Neural crest cell (in vitro differentiated cells): Measurements from ENCODE around the gene CYP19A1. TPM values are rescaled to one million over a fixed set of nuclear protein-coding genes. Genes with fewer than 3 reads are reported as not detected.
"Not testable (repeated sequence)": the region's sequence is repeated elsewhere in the genome, so short reads cannot be mapped to it uniquely, and the experiment has no call there.

ENCODE experiments used
- DNase-seq: peaks from one replicate; pipeline ENCODE4 v3.0.0; 2021; ENCODE audit warnings: low read depth, mixed read lengths, low spot score
- H3K27ac Mint-ChIP-seq: one replicate; pipeline ENCODE4 v1.8.0; 2021; ENCODE audit warnings: mild to moderate bottlenecking, mixed read lengths; ENCODE audit not compliant: unreplicated experiment
- H3K27me3 Mint-ChIP-seq: 2 replicates; pipeline ENCODE4 v1.8.0; 2021; ENCODE audit warnings: low read depth, mild to moderate bottlenecking, mixed read lengths
- H3K36me3 Mint-ChIP-seq: 2 replicates; pipeline ENCODE4 v1.8.0; 2021; ENCODE audit warnings: low read depth, mild to moderate bottlenecking, mixed read lengths
- H3K4me1 Mint-ChIP-seq: 2 replicates; pipeline ENCODE4 v1.8.0; 2021; ENCODE audit warnings: mixed read lengths
- H3K4me3 Mint-ChIP-seq: one replicate; pipeline ENCODE4 v1.8.0; 2021; ENCODE audit warnings: mild to moderate bottlenecking, mixed read lengths
- H3K9me3 Mint-ChIP-seq: 2 replicates; pipeline ENCODE4 v1.8.0; 2021; ENCODE audit warnings: mixed read lengths
- total RNA-seq: library from RNA; stranded (reverse); gene quantifications from 2 replicates; pipeline ENCODE4 v1.2.1, GENCODE V29; 2021
- TF ChIP-seq, protein P1 (sequence below): fragments of 200-600 bp; sonication (generic); conservative IDR thresholded peaks from 2 replicates; pipeline ENCODE4 v1.5.0; 2021; ENCODE audit warnings: antibody characterized with exemption, mild to moderate bottlenecking

The CYP19A1 gene
- total RNA-seq, 1 donor from 2014 or later, result not detected

DNA sequence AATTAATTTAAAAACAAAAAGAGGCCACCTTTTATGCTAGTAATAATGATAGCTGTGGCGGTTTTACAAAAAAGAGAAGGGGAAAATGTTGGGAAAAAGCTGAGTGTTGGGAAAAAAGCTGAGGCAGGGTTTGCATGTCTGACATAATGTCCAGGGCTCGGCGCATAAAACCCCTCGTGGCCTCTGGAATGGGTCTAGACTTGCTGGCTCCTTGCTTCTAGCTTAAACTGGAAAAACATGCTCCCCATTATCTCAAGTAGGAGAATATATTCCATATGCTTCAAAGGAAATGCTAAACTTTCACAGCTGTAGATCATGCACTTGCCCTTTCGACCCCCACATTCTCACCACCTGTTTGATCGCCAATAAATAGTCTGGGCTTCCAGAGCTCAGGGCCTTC is 53.0 kb downstream of the CYP19A1 start:
- Mint-ChIP-seq H3K4me3 (no peak overlapping the region), H3K27me3 (no peaks in the 10 kb centered on the region), H3K36me3 (peaks cover 3% of the 10 kb centered on the region), H3K4me1 (peaks cover 8% of the 10 kb centered on the region), H3K9me3 (peaks cover 6% of the 10 kb centered on the region), H3K27ac (no peak overlapping the region)
- no peak for DNase-seq
- TF ChIP-seq, protein P1, sequence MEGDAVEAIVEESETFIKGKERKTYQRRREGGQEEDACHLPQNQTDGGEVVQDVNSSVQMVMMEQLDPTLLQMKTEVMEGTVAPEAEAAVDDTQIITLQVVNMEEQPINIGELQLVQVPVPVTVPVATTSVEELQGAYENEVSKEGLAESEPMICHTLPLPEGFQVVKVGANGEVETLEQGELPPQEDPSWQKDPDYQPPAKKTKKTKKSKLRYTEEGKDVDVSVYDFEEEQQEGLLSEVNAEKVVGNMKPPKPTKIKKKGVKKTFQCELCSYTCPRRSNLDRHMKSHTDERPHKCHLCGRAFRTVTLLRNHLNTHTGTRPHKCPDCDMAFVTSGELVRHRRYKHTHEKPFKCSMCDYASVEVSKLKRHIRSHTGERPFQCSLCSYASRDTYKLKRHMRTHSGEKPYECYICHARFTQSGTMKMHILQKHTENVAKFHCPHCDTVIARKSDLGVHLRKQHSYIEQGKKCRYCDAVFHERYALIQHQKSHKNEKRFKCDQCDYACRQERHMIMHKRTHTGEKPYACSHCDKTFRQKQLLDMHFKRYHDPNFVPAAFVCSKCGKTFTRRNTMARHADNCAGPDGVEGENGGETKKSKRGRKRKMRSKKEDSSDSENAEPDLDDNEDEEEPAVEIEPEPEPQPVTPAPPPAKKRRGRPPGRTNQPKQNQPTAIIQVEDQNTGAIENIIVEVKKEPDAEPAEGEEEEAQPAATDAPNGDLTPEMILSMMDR, result no peak

DNA sequence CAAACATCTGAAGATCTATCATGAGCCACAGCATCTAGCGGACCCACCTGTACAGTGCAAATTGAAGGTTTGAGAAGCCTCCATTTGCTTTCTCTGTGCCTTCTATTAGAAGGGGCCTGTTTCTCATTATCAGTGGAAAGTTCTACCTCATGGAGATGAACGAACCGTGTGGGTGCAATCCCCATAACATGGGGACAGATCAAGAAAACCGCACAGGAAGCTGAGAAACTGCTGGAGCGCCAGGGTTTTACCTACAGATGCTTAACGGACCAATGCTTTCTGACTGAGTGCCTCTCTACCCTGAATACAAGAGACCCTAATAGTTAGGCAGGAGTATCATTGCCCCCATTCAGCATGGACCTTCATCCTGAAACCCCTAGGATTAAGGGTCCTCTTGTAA is 53.5 kb downstream of the CYP19A1 start:
- Mint-ChIP-seq H3K4me3 (no peak overlapping the region), H3K27ac (no peak overlapping the region), H3K9me3 (peaks cover 6% of the 10 kb centered on the region), H3K4me1 (peaks cover 8% of the 10 kb centered on the region), H3K36me3 (peaks cover 3% of the 10 kb centered on the region), H3K27me3 (no peaks in the 10 kb centered on the region)
- TF ChIP-seq, protein P1, result no peak
- DNase-seq, result no peak

DNA sequence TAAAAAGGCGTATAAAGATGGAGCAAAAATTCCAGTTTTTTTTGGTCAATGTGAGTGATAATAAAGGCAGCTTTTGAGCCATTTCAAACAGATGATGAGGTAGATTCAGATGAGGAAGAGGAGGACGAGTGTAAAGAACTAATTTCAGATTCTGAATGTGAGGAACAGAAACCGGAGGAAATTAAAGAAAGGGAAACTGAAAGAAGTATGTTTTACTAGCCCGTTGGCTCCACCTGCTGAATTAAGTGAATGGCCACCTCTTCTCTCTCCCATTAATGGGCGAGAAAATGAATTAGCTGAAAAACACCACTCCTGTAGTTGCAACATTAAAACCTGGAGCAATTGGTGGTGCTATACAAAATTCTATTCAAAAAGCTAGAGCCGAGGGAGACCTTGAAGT is 55.4 kb downstream of the CYP19A1 start:
- no peak for DNase-seq
- no peaks in the 10 kb centered on the region for H3K4me1 Mint-ChIP-seq
- peaks cover 3% of the 10 kb centered on the region for H3K36me3 Mint-ChIP-seq
- H3K27me3 Mint-ChIP-seq, result peaks cover 4% of the 10 kb centered on the region
- no peak overlapping the region for H3K4me3 Mint-ChIP-seq
- H3K27ac Mint-ChIP-seq, result no peak overlapping the region
- TF ChIP-seq, protein P1, result no peak
- peaks cover 6% of the 10 kb centered on the region for H3K9me3 Mint-ChIP-seq

DNA sequence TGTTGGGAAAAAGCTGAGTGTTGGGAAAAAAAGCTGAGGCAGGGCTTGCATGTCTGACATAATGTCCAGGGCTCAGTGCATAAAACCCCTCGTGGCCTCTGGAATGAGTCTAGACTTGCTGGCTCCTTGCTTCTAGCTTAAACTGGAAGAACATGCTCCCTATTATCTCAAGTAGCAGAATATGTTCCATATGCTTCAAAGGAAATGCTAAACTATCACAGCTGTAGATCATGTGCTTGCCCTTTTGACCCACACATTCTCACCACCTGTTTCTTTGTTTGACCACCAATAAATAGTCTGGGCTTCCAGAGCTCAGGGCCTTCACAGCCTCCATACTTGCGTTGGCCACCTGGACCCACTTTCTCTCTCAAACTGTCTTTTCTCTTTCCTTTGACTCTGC is 56.2 kb downstream of the CYP19A1 start:
- DNase-seq, H3K9me3 Mint-ChIP-seq, H3K27me3 Mint-ChIP-seq, H3K36me3 Mint-ChIP-seq, H3K27ac Mint-ChIP-seq, H3K4me3 Mint-ChIP-seq, H3K4me1 Mint-ChIP-seq: not testable (repeated sequence)

DNA sequence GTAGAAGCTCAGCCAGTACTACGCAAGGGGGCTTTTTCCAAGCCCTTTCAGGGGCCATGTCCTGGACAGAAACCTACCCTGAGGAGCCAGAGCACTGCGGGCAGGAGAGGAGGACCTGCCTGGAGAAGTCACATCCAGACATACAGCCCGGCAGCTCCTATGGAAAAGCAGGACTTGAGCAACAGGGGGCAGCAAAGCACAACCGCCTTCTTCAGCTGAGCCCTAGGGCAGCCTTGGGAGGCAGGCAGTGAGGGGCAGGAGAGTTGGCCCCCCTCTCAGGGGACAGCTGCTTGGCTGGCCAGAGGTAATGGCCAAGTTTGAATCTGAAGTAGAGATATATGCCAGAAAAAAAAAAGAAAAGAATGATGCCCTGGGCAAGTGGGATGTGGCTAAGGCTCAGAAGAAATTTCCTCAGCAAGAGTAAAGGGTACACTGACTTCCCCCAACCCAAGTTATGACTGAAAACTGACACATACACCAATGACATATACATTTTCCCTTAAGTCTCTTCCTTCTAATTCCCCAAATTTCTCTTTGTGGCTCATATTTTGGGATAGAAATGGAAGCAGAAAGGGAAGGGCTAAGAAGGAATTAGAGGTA is 56.9 kb downstream of the CYP19A1 start:
- TF ChIP-seq, protein P1, result peak; percentile 60
- H3K9me3 Mint-ChIP-seq, result peaks cover 6% of the 10 kb centered on the region

DNA sequence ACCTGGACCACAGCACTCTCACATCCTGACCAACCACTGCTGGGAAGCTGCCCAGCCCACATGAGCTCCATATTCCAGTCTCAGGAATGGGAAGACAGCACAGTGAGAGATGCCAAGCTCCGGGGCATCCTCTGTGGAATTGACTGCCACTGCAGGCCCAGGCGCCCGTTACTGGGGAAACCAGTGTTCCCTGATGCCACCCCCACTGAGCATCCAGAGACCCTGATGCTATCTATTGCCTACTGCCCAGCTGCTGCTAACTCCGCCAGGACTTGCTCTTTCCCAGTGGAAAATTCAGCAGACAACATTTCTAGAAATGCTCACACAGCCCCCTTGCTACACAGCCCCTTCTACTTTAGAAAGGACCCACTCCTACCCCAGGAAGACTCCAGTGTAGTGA is 57.6 kb downstream of the CYP19A1 start:
- Mint-ChIP-seq H3K4me3 (no peak overlapping the region), H3K9me3 (peaks cover under 1% of the 10 kb centered on the region), H3K27ac (no peak overlapping the region), H3K4me1 (peaks cover 4% of the 10 kb centered on the region), H3K36me3 (peaks cover 2% of the 10 kb centered on the region), H3K27me3 (peaks cover 6% of the 10 kb centered on the region)
- TF ChIP-seq, protein P1, result no peak
- no peak for DNase-seq

More for the DNA sequence above, 56.9 kb downstream of the CYP19A1 start:
- DNase-seq, result peak; percentile 47
- Mint-ChIP-seq H3K4me1 (peaks cover 4% of the 10 kb centered on the region), H3K27ac (no peak overlapping the region), H3K4me3 (no peak overlapping the region), H3K36me3 (peaks cover 3% of the 10 kb centered on the region), H3K27me3 (peaks cover 6% of the 10 kb centered on the region)
